Prostate gland (tissue), 2 donors: ENCODE data around the gene CNTN6. TPM values are rescaled to one million over a fixed set of nuclear protein-coding genes. Genes with fewer than 3 reads are reported as not detected.

Experiments
- DNase-seq: peaks from one replicate; pipeline ENCODE4 v3.0.0-alpha.2; 2019; ENCODE audit warnings: low spot score
- H3K27ac ChIP-seq, 2 donors: fragments of 200-600 bp; sonication (generic); 2 replicates each; pipeline ENCODE4 v1.5.1; 2017 to 2019
- H3K27me3 ChIP-seq: fragments of 200-600 bp; sonication (generic); replicated peaks from 2 replicates; pipeline ENCODE4 v1.5.1; 2019; ENCODE audit not compliant: insufficient read depth
- H3K36me3 ChIP-seq, 2 donors: fragments of 200-600 bp; sonication (generic); 1 replicate in 1 of 2; 2 replicates in 1 of 2; pipeline versions ENCODE4 v1.5.1 to v1.8.1; 2017 to 2019
- H3K4me1 ChIP-seq: fragments of 200-600 bp; sonication (generic); replicated peaks from 2 replicates; pipeline ENCODE4 v1.5.1; 2019
- H3K4me3 ChIP-seq, 2 donors: fragments of 200-600 bp; sonication (generic); 2 replicates each; pipeline ENCODE4 v1.5.1; 2017 to 2019
- H3K9me3 ChIP-seq: fragments of 200-600 bp; sonication (generic); 2 replicates; pipeline ENCODE4 v1.5.1; 2017
- POLR2A ChIP-seq: fragments of 450-650 bp; IDR thresholded peaks from one replicate; pipeline ENCODE4 v1.6.1; 2016; ENCODE audit warnings: antibody characterized with exemption, mild to moderate bottlenecking
- POLR2AphosphoS5 ChIP-seq: sonication (generic); formaldehyde crosslinking; IDR thresholded peaks from one replicate; pipeline ENCODE4 v1.6.1; 2017; ENCODE audit warnings: antibody characterized with exemption
- WGBS: methylation state at CpG from one replicate; pipeline ENCODE4 v1.1.5; 2018; 5-methylcytosine and 5-hydroxymethylcytosine counted together
- intact Hi-C: fragments of 100-400 bp; cut with DNase I; formaldehyde crosslinking; loops from one replicate; pipeline ENCODE4 v1.14.2; 2022
- total RNA-seq, 2 donors: library from RNA; depleted of rRNA; stranded (reverse); fragments of >200 nt; gene quantifications; one replicate each; pipeline ENCODE4 v1.1.0, GENCODE V29; 2016
- TF ChIP-seq, protein P1 (sequence below), 4 experiments: fragments of 200-600 bp in 2 of 4; fragments of 450-650 bp in 2 of 4; sonication (generic) in 2 of 4; IDR thresholded peaks; 1 replicate in 3 of 4; 2 replicates in 1 of 4; pipeline ENCODE4 v1.5.1; 2016 to 2019; ENCODE audit warnings: antibody characterized with exemption in 4 of 4, mild to moderate bottlenecking in 2 of 4, moderate library complexity in 2 of 4

The CNTN6 gene
- total RNA-seq, 2 donors from 2014 or later, result not detected

DNA sequence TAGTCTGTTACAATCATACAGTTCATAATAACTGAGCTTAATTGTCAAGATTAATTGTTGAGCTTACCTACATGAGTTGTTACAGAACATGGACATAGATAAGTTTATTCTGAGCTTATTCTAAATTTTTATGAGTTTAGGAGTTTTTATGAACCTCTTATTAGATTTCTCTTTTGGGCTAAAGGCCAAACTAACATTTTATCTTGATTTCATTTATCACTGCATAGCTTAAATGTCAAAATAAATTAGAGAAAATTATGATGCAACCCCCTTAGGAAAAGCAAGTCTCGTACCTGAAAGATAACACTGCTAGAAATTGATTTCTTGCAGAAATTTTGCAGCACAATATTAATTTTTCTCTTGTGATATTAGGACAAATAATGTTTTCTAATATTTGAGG, 54.5 kb downstream of the CNTN6 start:
- intact Hi-C loops, result no loop called here
- 68% methylated on average over 1 of the region's 1 CpG for WGBS
- TF ChIP-seq POLR2A (no peak), POLR2AphosphoS5 (no peak)
- TF ChIP-seq, protein P1, sequence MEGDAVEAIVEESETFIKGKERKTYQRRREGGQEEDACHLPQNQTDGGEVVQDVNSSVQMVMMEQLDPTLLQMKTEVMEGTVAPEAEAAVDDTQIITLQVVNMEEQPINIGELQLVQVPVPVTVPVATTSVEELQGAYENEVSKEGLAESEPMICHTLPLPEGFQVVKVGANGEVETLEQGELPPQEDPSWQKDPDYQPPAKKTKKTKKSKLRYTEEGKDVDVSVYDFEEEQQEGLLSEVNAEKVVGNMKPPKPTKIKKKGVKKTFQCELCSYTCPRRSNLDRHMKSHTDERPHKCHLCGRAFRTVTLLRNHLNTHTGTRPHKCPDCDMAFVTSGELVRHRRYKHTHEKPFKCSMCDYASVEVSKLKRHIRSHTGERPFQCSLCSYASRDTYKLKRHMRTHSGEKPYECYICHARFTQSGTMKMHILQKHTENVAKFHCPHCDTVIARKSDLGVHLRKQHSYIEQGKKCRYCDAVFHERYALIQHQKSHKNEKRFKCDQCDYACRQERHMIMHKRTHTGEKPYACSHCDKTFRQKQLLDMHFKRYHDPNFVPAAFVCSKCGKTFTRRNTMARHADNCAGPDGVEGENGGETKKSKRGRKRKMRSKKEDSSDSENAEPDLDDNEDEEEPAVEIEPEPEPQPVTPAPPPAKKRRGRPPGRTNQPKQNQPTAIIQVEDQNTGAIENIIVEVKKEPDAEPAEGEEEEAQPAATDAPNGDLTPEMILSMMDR (IDR thresholded peaks at IDR 0.05), result no peak
- Histone ChIP-seq H3K36me3 (no peaks in the 10 kb centered on the region), H3K4me3 (no peak overlapping the region), H3K27me3 (no peaks in the 10 kb centered on the region), H3K9me3 (no peaks in the 10 kb centered on the region), H3K27ac (no peak overlapping the region), H3K4me1 (no peaks in the 10 kb centered on the region)
- DNase-seq, result no peak

DNA sequence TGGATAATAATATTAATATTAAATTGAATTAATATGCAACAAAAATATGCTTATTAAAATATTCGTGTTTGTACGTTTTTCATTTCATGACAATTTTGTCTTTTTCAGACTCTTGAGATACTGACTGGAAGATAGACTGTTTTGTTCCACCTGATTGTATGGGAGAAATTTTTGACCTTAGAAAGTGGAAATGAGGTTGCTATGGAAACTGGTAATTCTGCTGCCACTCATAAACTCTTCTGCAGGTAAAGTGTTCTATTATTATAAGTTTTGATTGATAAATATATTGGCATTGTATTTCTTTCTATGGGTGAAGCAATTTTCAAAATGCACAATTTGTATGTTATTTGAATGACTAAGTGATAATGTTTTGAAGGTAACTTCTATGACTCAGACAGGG, 55.0 kb downstream of the CNTN6 start:
- H3K4me3 ChIP-seq, result no peak overlapping the region
- no peaks in the 10 kb centered on the region for H3K9me3 ChIP-seq
- WGBS, result 57% methylated on average over 2 of the region's 2 CpGs
- no peak overlapping the region for H3K27ac ChIP-seq
- H3K36me3 ChIP-seq, result no peaks in the 10 kb centered on the region
- no peaks in the 10 kb centered on the region for H3K27me3 ChIP-seq
- H3K4me1 ChIP-seq, result no peaks in the 10 kb centered on the region
- TF ChIP-seq, protein P1 (IDR thresholded peaks at IDR 0.05), result no peak
- TF ChIP-seq POLR2A, result no peak
- no peak for TF ChIP-seq POLR2AphosphoS5
- intact Hi-C loops, result no loop called here
- no peak for DNase-seq

DNA sequence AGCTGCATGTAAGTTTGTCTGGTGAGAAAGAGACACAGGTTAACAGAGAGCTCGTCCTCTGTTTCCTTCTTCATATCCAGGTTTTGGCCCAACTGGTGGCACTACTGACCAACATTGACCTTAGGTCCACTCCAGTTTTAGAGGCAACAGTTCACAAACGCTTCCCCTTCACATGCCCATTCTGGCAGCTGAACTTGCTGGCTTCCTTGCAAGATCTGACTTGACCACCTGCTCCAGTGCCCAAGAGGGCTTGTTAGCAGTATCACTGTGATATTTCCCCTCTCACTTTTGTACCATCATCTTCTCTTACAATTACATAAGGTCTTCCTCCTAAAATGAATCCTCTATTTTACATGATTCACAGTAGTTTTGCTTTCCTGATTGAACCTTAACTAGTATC, 71.3 kb downstream of the CNTN6 start:
- Histone ChIP-seq H3K27ac (no peak overlapping the region), H3K27me3 (no peaks in the 10 kb centered on the region), H3K9me3 (no peaks in the 10 kb centered on the region), H3K4me1 (no peaks in the 10 kb centered on the region), H3K4me3 (no peak overlapping the region), H3K36me3 (no peaks in the 10 kb centered on the region)
- 77% methylated on average over 2 of the region's 2 CpGs for WGBS
- no peak for TF ChIP-seq POLR2A
- TF ChIP-seq, protein P1 (IDR thresholded peaks at IDR 0.05), result no peak
- TF ChIP-seq POLR2AphosphoS5, result no peak
- no peak for DNase-seq
- intact Hi-C loops, result no loop called here

DNA sequence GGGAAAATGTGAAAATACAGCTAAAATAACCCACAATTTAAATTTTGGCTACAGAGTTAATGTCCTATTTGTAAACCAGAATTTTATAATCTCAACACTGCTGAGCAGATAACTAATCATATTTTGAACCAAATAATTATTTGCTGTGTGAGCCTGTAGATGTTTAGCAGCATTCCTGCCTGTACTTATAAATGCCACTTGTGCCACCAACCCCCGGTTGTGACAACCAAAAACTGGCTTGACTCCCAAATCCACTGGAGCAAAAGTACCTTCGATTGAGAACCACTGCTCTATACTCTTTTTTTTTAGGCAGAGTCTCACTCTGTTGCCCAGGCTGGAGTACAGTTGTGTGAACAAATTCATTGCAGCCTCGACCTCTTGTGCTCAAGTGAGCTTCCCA, 78.5 kb downstream of the CNTN6 start:
- Histone ChIP-seq H3K27me3 (no peaks in the 10 kb centered on the region), H3K4me3 (no peak overlapping the region), H3K4me1 (no peaks in the 10 kb centered on the region), H3K27ac (no peak overlapping the region), H3K36me3 (no peaks in the 10 kb centered on the region), H3K9me3 (no peaks in the 10 kb centered on the region)
- WGBS, result 77% methylated on average over 3 of the region's 3 CpGs
- intact Hi-C loops, result no loop called here
- TF ChIP-seq POLR2A, result no peak
- no peak for TF ChIP-seq POLR2AphosphoS5
- TF ChIP-seq, protein P1 (IDR thresholded peaks at IDR 0.05), result no peak
- no peak for DNase-seq

DNA sequence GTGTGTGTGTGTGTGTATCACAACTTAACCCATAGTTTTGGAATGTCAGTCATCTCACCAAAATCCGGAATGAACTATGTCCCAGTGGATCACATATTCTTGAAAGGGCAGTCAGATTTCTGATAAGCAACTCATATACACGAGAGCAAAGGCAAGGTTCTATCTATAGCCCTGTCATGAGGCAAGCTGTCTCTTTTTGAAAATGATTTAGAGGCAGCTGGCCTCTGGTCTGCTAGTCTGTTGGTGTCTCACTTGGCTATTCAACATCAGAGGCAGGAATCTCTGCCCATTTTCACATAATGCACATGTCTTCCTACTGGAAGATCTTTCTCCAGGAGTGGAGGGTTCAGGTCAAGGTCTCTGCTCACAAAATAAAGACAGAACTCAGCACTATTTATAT, 79.8 kb downstream of the CNTN6 start:
- no peak for DNase-seq
- no peaks in the 10 kb centered on the region for H3K36me3 ChIP-seq
- H3K27me3 ChIP-seq, result no peaks in the 10 kb centered on the region
- WGBS, result 55% methylated on average over 2 of the region's 2 CpGs
- TF ChIP-seq, protein P1 (IDR thresholded peaks at IDR 0.05), result no peak
- no peak for TF ChIP-seq POLR2AphosphoS5
- no peak for TF ChIP-seq POLR2A
- no peak overlapping the region for H3K4me3 ChIP-seq
- no peaks in the 10 kb centered on the region for H3K4me1 ChIP-seq
- intact Hi-C loops, result no loop called here
- H3K27ac ChIP-seq, result no peak overlapping the region
- H3K9me3 ChIP-seq, result no peaks in the 10 kb centered on the region
